ENCODE results near the gene PMPCB. TPM values are rescaled to one million over a fixed set of nuclear protein-coding genes. Genes with fewer than 3 reads are reported as not detected.
"Not testable (repeated sequence)": the region's sequence is repeated elsewhere in the genome, so short reads cannot be mapped to it uniquely, and the experiment has no call there.

The PMPCB gene
- total RNA-seq, 1 donor from 2014 or later = 47.6 TPM

DNA sequence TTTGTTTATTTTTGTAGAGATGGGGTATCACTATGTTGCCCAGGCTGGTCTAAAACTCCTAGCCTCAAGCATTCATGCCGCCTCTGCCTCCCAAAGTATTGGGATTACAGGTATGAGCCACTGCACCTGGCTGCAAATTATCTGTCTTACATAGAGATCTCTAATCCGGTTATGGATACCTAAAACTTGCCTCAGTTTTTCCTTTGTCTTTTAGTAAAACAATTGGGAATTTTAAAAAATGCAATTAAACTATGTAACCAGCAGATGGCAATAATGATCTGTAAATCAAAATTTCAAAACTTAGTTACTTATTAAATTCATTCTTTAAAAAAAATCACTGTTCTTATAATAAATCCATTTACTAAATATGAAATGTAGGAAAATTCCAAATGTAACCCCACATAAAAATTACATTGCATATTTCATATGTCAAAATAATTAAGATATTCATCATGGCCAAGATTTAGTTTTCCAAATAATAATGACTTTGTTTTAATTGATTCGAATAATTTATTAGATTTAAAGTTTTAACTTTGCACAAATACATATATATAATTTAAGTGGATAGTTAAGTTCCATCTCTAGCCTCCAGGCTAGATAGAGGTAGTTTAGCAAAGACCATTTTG, 14.3 kb upstream of the PMPCB start:
- H2AFZ ChIP-seq (ENCODE audit: low read depth, low read length); H3K4me1 Mint-ChIP-seq (ENCODE audit: low read depth, unreplicated experiment); H3K27me3 ChIP-seq (ENCODE audit: insufficient read depth, low read length); H3K4me1 ChIP-seq (ENCODE audit: insufficient read depth, low read length); DNase-seq (ENCODE audit: low read depth); H4K20me1 ChIP-seq (ENCODE audit: insufficient read depth, low read length); H3K27ac ChIP-seq (ENCODE audit: low read depth, low read length); H3K9ac ChIP-seq (ENCODE audit: low read length); H3K79me2 ChIP-seq (ENCODE audit: insufficient read depth, low read length); H3K36me3 ChIP-seq (ENCODE audit: insufficient read depth, low read length); H3K4me3 ChIP-seq (ENCODE audit: insufficient read depth, low read depth, low read length); H3K27ac Mint-ChIP-seq (ENCODE audit: unreplicated experiment); H3K9me3 Mint-ChIP-seq (ENCODE audit: unreplicated experiment); H3K27me3 Mint-ChIP-seq (ENCODE audit: low read depth, unreplicated experiment); FAIRE-seq; H3K4me3 Mint-ChIP-seq (ENCODE audit: unreplicated experiment); H3K9me3 ChIP-seq (ENCODE audit: insufficient read depth, low read depth, low read length); H3K4me2 ChIP-seq (ENCODE audit: low read length); H3K36me3 Mint-ChIP-seq (ENCODE audit: low read depth, unreplicated experiment): not testable (repeated sequence)

DNA sequence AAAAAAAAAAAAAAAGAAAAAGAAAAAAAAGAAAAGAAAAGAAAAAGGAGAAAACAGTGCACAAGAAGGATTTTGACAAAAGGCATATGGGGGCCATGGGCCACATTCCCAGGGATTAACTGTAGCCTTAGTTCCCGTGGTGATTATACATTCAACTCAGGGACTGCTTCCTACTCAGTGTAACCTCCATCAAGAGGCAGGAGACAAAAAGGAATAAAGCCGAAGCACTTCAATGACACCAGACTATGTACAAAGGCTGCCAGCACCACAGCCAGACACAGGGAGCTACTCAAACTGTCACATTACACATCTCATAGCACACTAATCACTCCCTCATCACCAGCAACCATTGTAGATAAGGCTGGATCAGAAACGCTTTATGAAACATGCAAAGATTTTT, 5.1 kb upstream of the PMPCB start:
- no peaks in the 10 kb centered on the region for H3K27me3 Mint-ChIP-seq (ENCODE audit: low read depth, unreplicated experiment)
- H4K20me1 ChIP-seq (ENCODE audit: insufficient read depth, low read length) = no peaks in the 10 kb centered on the region
- H2AFZ ChIP-seq (ENCODE audit: low read depth, low read length) = no peak overlapping the region
- no peak for TF ChIP-seq EZH2 (IDR thresholded peaks at IDR 0.05; ENCODE audit: insufficient read depth, low read length)
- TF ChIP-seq, protein P1, sequence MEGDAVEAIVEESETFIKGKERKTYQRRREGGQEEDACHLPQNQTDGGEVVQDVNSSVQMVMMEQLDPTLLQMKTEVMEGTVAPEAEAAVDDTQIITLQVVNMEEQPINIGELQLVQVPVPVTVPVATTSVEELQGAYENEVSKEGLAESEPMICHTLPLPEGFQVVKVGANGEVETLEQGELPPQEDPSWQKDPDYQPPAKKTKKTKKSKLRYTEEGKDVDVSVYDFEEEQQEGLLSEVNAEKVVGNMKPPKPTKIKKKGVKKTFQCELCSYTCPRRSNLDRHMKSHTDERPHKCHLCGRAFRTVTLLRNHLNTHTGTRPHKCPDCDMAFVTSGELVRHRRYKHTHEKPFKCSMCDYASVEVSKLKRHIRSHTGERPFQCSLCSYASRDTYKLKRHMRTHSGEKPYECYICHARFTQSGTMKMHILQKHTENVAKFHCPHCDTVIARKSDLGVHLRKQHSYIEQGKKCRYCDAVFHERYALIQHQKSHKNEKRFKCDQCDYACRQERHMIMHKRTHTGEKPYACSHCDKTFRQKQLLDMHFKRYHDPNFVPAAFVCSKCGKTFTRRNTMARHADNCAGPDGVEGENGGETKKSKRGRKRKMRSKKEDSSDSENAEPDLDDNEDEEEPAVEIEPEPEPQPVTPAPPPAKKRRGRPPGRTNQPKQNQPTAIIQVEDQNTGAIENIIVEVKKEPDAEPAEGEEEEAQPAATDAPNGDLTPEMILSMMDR (IDR thresholded peaks at IDR 0.05; ENCODE audit: insufficient read depth, low read depth, low read length) = no peak
- H3K36me3 Mint-ChIP-seq (ENCODE audit: low read depth, unreplicated experiment) = no peaks in the 10 kb centered on the region
- H3K4me2 ChIP-seq (ENCODE audit: low read length) = no peak overlapping the region
- no peak overlapping the region for H3K27ac ChIP-seq (ENCODE audit: low read depth, low read length)
- H3K9me3 Mint-ChIP-seq (ENCODE audit: unreplicated experiment) = peaks cover 2% of the 10 kb centered on the region
- H3K9me3 ChIP-seq (ENCODE audit: insufficient read depth, low read depth, low read length) = no peaks in the 10 kb centered on the region
- H3K79me2 ChIP-seq (ENCODE audit: insufficient read depth, low read length) = no peaks in the 10 kb centered on the region
- no peak overlapping the region for H3K4me3 Mint-ChIP-seq (ENCODE audit: unreplicated experiment)
- H3K9ac ChIP-seq (ENCODE audit: low read length) = no peak overlapping the region
- no peaks in the 10 kb centered on the region for H3K27me3 ChIP-seq (ENCODE audit: insufficient read depth, low read length)
- no peaks in the 10 kb centered on the region for H3K36me3 ChIP-seq (ENCODE audit: insufficient read depth, low read length)
- H3K4me1 ChIP-seq (ENCODE audit: insufficient read depth, low read length) = peaks cover 3% of the 10 kb centered on the region
- FAIRE-seq (no peak), DNase-seq (ENCODE audit: low read depth) (no peak)
- H3K4me3 ChIP-seq (ENCODE audit: insufficient read depth, low read depth, low read length) = no peak overlapping the region
- no peak overlapping the region for H3K27ac Mint-ChIP-seq (ENCODE audit: unreplicated experiment)
- H3K4me1 Mint-ChIP-seq (ENCODE audit: low read depth, unreplicated experiment) = no peaks in the 10 kb centered on the region

DNA sequence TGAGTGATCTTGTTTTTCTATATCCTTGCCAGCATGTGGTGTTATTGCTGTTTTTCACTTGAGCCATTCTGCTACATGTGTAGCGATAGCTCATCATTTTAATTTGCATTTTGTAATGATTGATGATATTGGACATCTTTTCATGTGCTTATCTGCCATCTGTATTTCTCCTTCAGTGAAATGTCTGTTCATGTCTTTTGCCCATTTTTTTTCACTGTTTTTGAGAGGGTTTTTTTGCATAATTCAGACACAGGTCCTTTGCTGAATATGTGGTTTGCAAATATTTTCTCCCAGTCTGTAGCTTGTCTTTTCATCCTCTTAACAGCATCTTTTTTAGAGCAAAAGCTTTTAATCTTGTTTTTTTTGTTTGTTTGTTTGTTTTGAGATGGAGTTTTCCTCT, 3.7 kb upstream of the PMPCB start:
- DNase-seq (ENCODE audit: low read depth) = no peak
- no peak overlapping the region for H3K9ac ChIP-seq (ENCODE audit: low read length)
- H3K27me3 Mint-ChIP-seq (ENCODE audit: low read depth, unreplicated experiment) = no peaks in the 10 kb centered on the region
- no peaks in the 10 kb centered on the region for H3K27me3 ChIP-seq (ENCODE audit: insufficient read depth, low read length)
- H3K36me3 Mint-ChIP-seq (ENCODE audit: low read depth, unreplicated experiment) = no peaks in the 10 kb centered on the region
- no peak overlapping the region for H3K4me3 Mint-ChIP-seq (ENCODE audit: unreplicated experiment)
- TF ChIP-seq EZH2 (IDR thresholded peaks at IDR 0.05; ENCODE audit: insufficient read depth, low read length) = no peak
- H2AFZ ChIP-seq (ENCODE audit: low read depth, low read length) = no peak overlapping the region
- H3K79me2 ChIP-seq (ENCODE audit: insufficient read depth, low read length) = peaks cover 13% of the 10 kb centered on the region
- peaks cover 2% of the 10 kb centered on the region for H3K9me3 Mint-ChIP-seq (ENCODE audit: unreplicated experiment)
- H3K9me3 ChIP-seq (ENCODE audit: insufficient read depth, low read depth, low read length) = no peaks in the 10 kb centered on the region
- H3K36me3 ChIP-seq (ENCODE audit: insufficient read depth, low read length) = no peaks in the 10 kb centered on the region
- H3K4me1 Mint-ChIP-seq (ENCODE audit: low read depth, unreplicated experiment) = peaks cover 3% of the 10 kb centered on the region
- peaks cover 1% of the 10 kb centered on the region for H4K20me1 ChIP-seq (ENCODE audit: insufficient read depth, low read length)
- H3K27ac Mint-ChIP-seq (ENCODE audit: unreplicated experiment) = no peak overlapping the region
- no peak for FAIRE-seq
- no peak overlapping the region for H3K27ac ChIP-seq (ENCODE audit: low read depth, low read length)
- no peak overlapping the region for H3K4me3 ChIP-seq (ENCODE audit: insufficient read depth, low read depth, low read length)
- H3K4me2 ChIP-seq (ENCODE audit: low read length) = no peak overlapping the region
- peaks cover 8% of the 10 kb centered on the region for H3K4me1 ChIP-seq (ENCODE audit: insufficient read depth, low read length)
